Heart right ventricle (tissue), 16 donors: Measurements from ENCODE around the gene IPO5. TPM values are rescaled to one million over a fixed set of nuclear protein-coding genes. Genes with fewer than 3 reads are reported as not detected.

Experiments used
- ATAC-seq, 8 donors: fragments of 200-7000 bp; cut with Tn5 transposase; one replicate each; pipeline ENCODE4 v1.9.1; 2020; ENCODE audit warnings: mild to moderate bottlenecking in 8 of 8, moderate library complexity in 8 of 8, moderate number of reproducible peaks in 1 of 8
- DNase-seq, 2 donors: peaks; one replicate each; pipeline ENCODE4 v3.0.0-alpha.2; 2020
- H3K27ac ChIP-seq, 10 donors: fragments of 200-600 bp; sonication (generic) in 2 of 10; one replicate each; pipeline versions ENCODE4 v1.5.0 to v1.8.0; 2020 to 2022; ENCODE audit warnings: mild to moderate bottlenecking in 3 of 10
- H3K27me3 ChIP-seq, 7 donors: fragments of 200-600 bp; one replicate each; pipeline ENCODE4 v1.8.0; 2021 to 2022; ENCODE audit warnings: mild to moderate bottlenecking in 2 of 7
- H3K36me3 ChIP-seq, 9 donors: fragments of 200-600 bp; sonication (generic) in 1 of 9; one replicate each; pipeline versions ENCODE4 v1.5.0 to v1.8.0; 2020 to 2022; ENCODE audit warnings: mild to moderate bottlenecking in 2 of 9
- H3K4me1 ChIP-seq, 9 donors: fragments of 200-600 bp; sonication (generic) in 1 of 9; one replicate each; pipeline versions ENCODE4 v1.5.0 to v1.8.0; 2020 to 2022; ENCODE audit warnings: mild to moderate bottlenecking in 4 of 9
- H3K4me3 ChIP-seq, 10 donors: fragments of 200-600 bp; sonication (generic) in 2 of 10; one replicate each; pipeline versions ENCODE4 v1.5.0 to v1.8.0; 2020 to 2022; ENCODE audit warnings: mild to moderate bottlenecking in 7 of 10, moderate library complexity in 2 of 10
- H3K9me3 ChIP-seq, 11 donors: fragments of 200-600 bp in 10 of 11; sonication (generic) in 2 of 11; one replicate each; pipeline versions ENCODE4 v1.5.0 to v1.8.0; 2013 to 2022; ENCODE audit warnings: mild to moderate bottlenecking in 2 of 11, control low read depth in 1 of 11, moderate library complexity in 1 of 11
- CTCF ChIP-seq, 9 donors: fragments of 200-600 bp; sonication (generic) in 2 of 9; IDR thresholded peaks; one replicate each; pipeline versions ENCODE4 v1.5.0 to v1.8.0; 2021 to 2022; ENCODE audit warnings: antibody characterized with exemption in 9 of 9, mild to moderate bottlenecking in 5 of 9, moderate library complexity in 1 of 9
- WGBS, 2 donors: extraction: QIAGEN DNeasy Blood & Tissue Kit; methylation state at CpG; one replicate each; pipeline ENCODE4 v1.1.7; 2013; ENCODE audit warnings: inconsistent platforms in 1 of 2; 5-methylcytosine and 5-hydroxymethylcytosine counted together
- intact Hi-C, 10 donors: fragments of 100-400 bp; cut with DNase I; formaldehyde crosslinking; loops; one replicate each; pipeline versions ENCODE4 v1.11.1 to v1.14.2; 2022
- polyA plus RNA-seq, 2 donors: library from polyadenylated mRNA; stranded (reverse); fragments of 200-250 nt; gene quantifications; one replicate each; pipeline ENCODE4 v1.2.3, GENCODE V29; 2013
- total RNA-seq, 10 donors: library from RNA; stranded (reverse); fragmentation: NEBNext Ultra II Directional in 3 of 10; extraction: Animal tissue kit (Norgen Biotek cat#: 25700) in 3 of 10; gene quantifications; one replicate each; pipeline versions ENCODE4 v1.2.1 to v1.2.4, GENCODE V29; 2021 to 2023
- donor health status: Arrhythmogenic right ventricular cardiomyopathy.
- donor health status: ischemic (EF 13 %, LVEDD 7.1; RV severe dilation, severe dysfunction).
- donor health status: healthy with polysubstance abuse.
- donor health status: DM: no; HTN: yes; CAD: no.
- donor health status: DM: no; HTN: no; CAD: no.
- donor health status: ischemic (EF 25% LVEDD 6.9; RV normal size, moderate dysfunction).
- donor health status: ischemic (EF 25% LVEDD 5.7; RV mildly dilated, moderate dysfunction).
- donor health status: healthy.
- donor health status: DM: yes; HTN: yes; CAD: no.
- donor health status: Ischemic cardiomyopathy.
- donor health status: ischemic (EF 35%, LVEDD 5.7; RV mildly dilated, moderate dysfunction).
- donor health status: nonischemic (EF 11% LVEDD 7.7; RV severe dilation, severe dysfunction).
- donor health status: DM: yes; HTN: yes; CAD: no.
- donor health status: PGD.
- donor health status: ischemic (EF 29% LVEDD 5.4; RV normal size, mild dysfunction).
- donor health status: nonischemic (EF 23%, LVEDD 6.1; RV moderate dilation, normal function).

IPO5 gene
- total and polyA plus RNA-seq, 12 donors: 17.0 to 149 (median 115) TPM

DNA sequence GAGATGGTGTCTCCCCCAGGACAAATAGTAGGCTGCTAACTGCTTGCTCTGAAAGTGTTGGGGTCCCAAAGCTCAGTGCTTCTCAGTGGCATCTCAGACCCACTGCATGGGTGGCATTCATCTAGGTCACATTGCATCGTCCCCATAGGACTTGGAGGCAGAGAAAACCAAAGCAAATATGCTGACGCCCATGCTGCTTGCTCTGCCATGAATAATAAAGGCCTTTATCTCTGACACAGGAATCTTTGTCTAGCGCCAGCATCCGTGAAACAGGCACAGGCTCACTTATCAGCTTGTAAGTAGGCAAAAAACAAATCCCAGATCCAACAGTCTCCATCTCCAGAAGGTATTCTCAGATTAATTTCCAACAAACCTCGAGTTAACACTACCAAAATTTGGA, 18.9 kb upstream of the IPO5 start:
- Histone ChIP-seq H3K27ac (peak overlapping the region in 1 of 10 donors; percentile 16), H3K4me3 (no peak overlapping the region), H3K36me3 (no peaks in the 10 kb centered on the region), H3K27me3 (no peaks in the 10 kb centered on the region), H3K4me1 (peaks cover 0 to 18% (median 0%) of the 10 kb centered on the region in 9 donors), H3K9me3 (no peaks in the 10 kb centered on the region)
- ATAC-seq (peak in 4 of 8 donors; percentile 17 to 59 (median 48)), DNase-seq (peak in 1 of 2 donors; percentile 6)
- 33 to 34% methylated on average over 5 of the region's 5 CpGs for WGBS, 2 donors
- intact Hi-C loops: no loop called here
- no peak for TF ChIP-seq CTCF (IDR thresholded peaks at IDR 0.05)

GRCh38 chr13:97935071-97935470, 18.4 kb upstream of the IPO5 start:
- Histone ChIP-seq H3K4me3 (no peak overlapping the region), H3K9me3 (no peaks in the 10 kb centered on the region), H3K4me1 (peaks cover 0 to 18% (median 0%) of the 10 kb centered on the region in 9 donors), H3K27ac (peak overlapping the region in 1 of 10 donors; percentile 16), H3K36me3 (no peaks in the 10 kb centered on the region), H3K27me3 (no peaks in the 10 kb centered on the region)
- DNase-seq (no peak), ATAC-seq (no peak)
- no peak for TF ChIP-seq CTCF (IDR thresholded peaks at IDR 0.05)
- intact Hi-C loops: no loop called here
- 59 to 67% methylated on average over 2 of the region's 2 CpGs for WGBS, 2 donors

DNA sequence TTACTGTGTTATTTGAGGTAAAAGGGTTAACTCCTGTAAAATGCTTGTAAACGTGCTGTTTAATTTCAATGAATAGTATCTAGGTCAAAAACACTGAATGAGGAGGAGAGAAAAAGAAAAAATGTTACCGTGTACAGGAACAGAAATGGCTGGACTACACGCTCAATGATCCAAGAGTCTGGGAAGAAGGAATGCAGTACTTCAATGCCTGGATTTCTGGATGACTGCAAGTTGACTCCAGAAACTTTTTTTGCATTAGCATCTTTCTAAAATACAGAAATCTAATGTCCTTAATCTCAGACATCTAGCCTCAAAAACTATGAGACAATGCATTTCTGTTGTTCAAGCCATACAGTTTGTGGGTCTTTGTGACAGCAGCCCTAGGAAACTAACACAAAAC, 17.4 kb upstream of the IPO5 start:
- intact Hi-C loops: no loop called here
- no peaks in the 10 kb centered on the region for H3K9me3 ChIP-seq
- no peaks in the 10 kb centered on the region for H3K36me3 ChIP-seq
- H3K4me1 ChIP-seq: peaks cover 0 to 18% (median 0%) of the 10 kb centered on the region in 9 donors
- TF ChIP-seq CTCF (IDR thresholded peaks at IDR 0.05): no peak
- DNase-seq (no peak), ATAC-seq (no peak)
- no peak overlapping the region for H3K4me3 ChIP-seq
- 74 to 77% methylated on average over 3 of the region's 3 CpGs for WGBS, 2 donors
- no peaks in the 10 kb centered on the region for H3K27me3 ChIP-seq
- no peak overlapping the region for H3K27ac ChIP-seq

- Histone ChIP-seq H3K36me3 (no peaks in the 10 kb centered on the region), H3K4me1 (peaks cover 0 to 17% (median 0%) of the 10 kb centered on the region in 9 donors), H3K4me3 (no peak overlapping the region), H3K9me3 (no peaks in the 10 kb centered on the region), H3K27ac (no peak overlapping the region), H3K27me3 (no peaks in the 10 kb centered on the region)
- TF ChIP-seq CTCF (IDR thresholded peaks at IDR 0.05): no peak
- DNase-seq (no peak), ATAC-seq (no peak)
- WGBS, 2 donors: 80 to 87% methylated on average over 6 of the region's 6 CpGs
- intact Hi-C loops: no loop called here
These were observed 14.6 kb upstream of the IPO5 start for GRCh38 chr13:97938706-97939475.
